ENCODE results near the gene PLCB1. TPM values are rescaled to one million over a fixed set of nuclear protein-coding genes. Genes with fewer than 3 reads are reported as not detected.

The PLCB1 gene
- total and polyA plus RNA-seq, 2 of the 4 experiments (the other 2 are of a cell fraction) = 5.6 to 16.1 TPM

DNA sequence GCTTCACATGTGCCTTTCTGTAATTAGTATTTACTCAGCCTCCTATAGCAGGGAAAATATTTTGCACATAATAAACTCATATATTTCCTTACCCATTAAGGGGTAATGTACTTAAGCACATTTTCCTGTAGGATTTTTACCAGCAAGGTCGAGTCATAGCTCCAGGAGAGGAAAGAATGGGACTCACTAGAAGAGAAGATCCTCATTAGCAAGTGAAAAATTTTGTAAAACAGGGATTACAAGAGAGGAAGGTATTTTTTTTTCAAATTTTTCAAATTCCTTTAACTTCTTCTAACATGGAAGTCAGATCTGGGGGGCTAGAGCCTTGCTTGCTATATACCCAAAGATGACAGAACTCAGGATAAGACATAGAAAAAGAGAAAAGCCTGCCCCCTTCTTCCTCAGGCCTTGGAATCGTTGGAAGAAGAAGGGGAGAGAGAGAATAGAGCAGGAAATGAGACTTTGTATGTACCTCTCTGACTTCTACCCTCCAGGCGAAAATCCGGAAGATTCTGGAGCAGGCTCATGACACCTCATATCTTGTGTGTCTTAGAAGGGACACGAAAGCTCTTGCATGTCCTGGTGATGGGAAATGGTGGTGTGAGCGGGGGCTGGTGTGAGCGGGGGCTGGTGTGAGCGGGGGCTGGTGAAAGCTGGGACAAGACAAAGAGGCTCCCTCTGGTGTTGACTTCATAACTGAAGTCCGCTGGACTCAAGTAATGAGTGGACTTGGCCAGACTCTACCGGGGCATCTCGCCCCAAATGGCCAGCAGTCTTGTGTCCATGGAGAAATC lies 679.9 kb downstream of the PLCB1 start:
- Histone ChIP-seq H3K27me3 (ENCODE audit: control insufficient read depth, insufficient read depth, low read length) (no peaks in the 10 kb centered on the region), H3K56ac (ENCODE audit: extremely low read depth, insufficient read depth, low read length) (no peak overlapping the region), H2BK15ac (ENCODE audit: low read depth, low read length) (no peak overlapping the region), H2BK5ac (ENCODE audit: low read depth, low read length, poor library complexity, severe bottlenecking) (no peak overlapping the region), H3K9me1 (ENCODE audit: insufficient read depth, low read length) (no peaks in the 10 kb centered on the region), H2AK9ac (replicated peaks; ENCODE audit: low read depth, low read length, poor library complexity) (no peak overlapping the region), H4K20me1 (ENCODE audit: insufficient read depth, low read length) (no peaks in the 10 kb centered on the region), H2BK20ac (ENCODE audit: low read depth, low read length) (no peak overlapping the region), H3K79me1 (ENCODE audit: low read depth in 1 of 2, low read length in 2 of 2) (no peaks in the 10 kb centered on the region), H3K27ac (ENCODE audit: insufficient read depth, low read length) (no peak overlapping the region), H3K4me2 (ENCODE audit: low read depth, low read length) (no peak overlapping the region), H4K91ac (ENCODE audit: insufficient read depth, low read depth, low read length) (no peak overlapping the region), H3K23ac (ENCODE audit: low read depth, low read length) (no peak overlapping the region), H3K4ac (ENCODE audit: low read depth, low read length) (no peak overlapping the region), H2AK5ac (ENCODE audit: low read depth, low read length) (no peak overlapping the region), H3K9ac (ENCODE audit: low read depth, low read length) (no peak overlapping the region), H3K14ac (replicated peaks; ENCODE audit: low read depth, low read length) (no peak overlapping the region), H4K5ac (ENCODE audit: low read depth, low read length) (no peak overlapping the region), H4K8ac (ENCODE audit: low read depth in 2 of 2, low read length in 2 of 2) (no peak overlapping the region), H3K18ac (ENCODE audit: low read depth, low read length) (no peak overlapping the region), H3K4me3 (ENCODE audit: insufficient read depth, low read depth, low read length) (no peak overlapping the region), H3K9me3 (ENCODE audit: control insufficient read depth, insufficient read depth, low read length) (no peaks in the 10 kb centered on the region), H3K36me3 (ENCODE audit: control insufficient read depth, insufficient read depth, low read length) (no peaks in the 10 kb centered on the region), H2AFZ (replicated peaks; ENCODE audit: low read length, poor library complexity) (no peak overlapping the region), H3K4me1 (ENCODE audit: control insufficient read depth, insufficient read depth, low read length) (no peaks in the 10 kb centered on the region), H2BK120ac (ENCODE audit: low read depth, low read length) (no peak overlapping the region)
- ChIA-PET CTCF (no interaction called here), POLR2A (ENCODE audit: unreplicated experiment) (no interaction called here)
- DNase-seq (no peak), ATAC-seq (ENCODE audit: low read depth) (no peak)
- dilution Hi-C loops (cut with HindIII; ENCODE audit: low sequenced_read_pairs, unreplicated experiment) = no loop called here
- intact Hi-C loops (cut with micrococcal nuclease) = no loop called here
- no TSS peak for BruUV-seq (replicated peaks)
- in situ Hi-C loops (cut with MboI; ENCODE audit: low sequenced_read_pairs) = no loop called here
- no peak for TF ChIP-seq MAZ (IDR thresholded peaks at IDR 0.05; ENCODE audit: borderline replicate concordance, low read depth, low read length)
- TF ChIP-seq CHD1 (IDR thresholded peaks at IDR 0.05; ENCODE audit: low read depth, low read length) = no peak
- no peak for TF ChIP-seq MXI1 (IDR thresholded peaks at IDR 0.05; ENCODE audit: borderline replicate concordance, low read depth, low read length)
- TF ChIP-seq FOS (IDR thresholded peaks at IDR 0.05; ENCODE audit: low read depth, low read length) = no peak
- no peak for TF ChIP-seq POLR2A (IDR thresholded peaks at IDR 0.05; ENCODE audit: low read depth, low read length)
- TF ChIP-seq RAD21 (IDR thresholded peaks at IDR 0.05; ENCODE audit: low read length) = no peak
- TF ChIP-seq, protein P1, sequence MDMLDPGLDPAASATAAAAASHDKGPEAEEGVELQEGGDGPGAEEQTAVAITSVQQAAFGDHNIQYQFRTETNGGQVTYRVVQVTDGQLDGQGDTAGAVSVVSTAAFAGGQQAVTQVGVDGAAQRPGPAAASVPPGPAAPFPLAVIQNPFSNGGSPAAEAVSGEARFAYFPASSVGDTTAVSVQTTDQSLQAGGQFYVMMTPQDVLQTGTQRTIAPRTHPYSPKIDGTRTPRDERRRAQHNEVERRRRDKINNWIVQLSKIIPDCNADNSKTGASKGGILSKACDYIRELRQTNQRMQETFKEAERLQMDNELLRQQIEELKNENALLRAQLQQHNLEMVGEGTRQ (IDR thresholded peaks at IDR 0.05; ENCODE audit: low read depth, low read length) = no peak
- TF ChIP-seq, protein P2, sequence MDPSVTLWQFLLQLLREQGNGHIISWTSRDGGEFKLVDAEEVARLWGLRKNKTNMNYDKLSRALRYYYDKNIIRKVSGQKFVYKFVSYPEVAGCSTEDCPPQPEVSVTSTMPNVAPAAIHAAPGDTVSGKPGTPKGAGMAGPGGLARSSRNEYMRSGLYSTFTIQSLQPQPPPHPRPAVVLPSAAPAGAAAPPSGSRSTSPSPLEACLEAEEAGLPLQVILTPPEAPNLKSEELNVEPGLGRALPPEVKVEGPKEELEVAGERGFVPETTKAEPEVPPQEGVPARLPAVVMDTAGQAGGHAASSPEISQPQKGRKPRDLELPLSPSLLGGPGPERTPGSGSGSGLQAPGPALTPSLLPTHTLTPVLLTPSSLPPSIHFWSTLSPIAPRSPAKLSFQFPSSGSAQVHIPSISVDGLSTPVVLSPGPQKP (IDR thresholded peaks at IDR 0.05; ENCODE audit: borderline replicate concordance, low read depth, low read length) = no peak
- TF ChIP-seq SMC3 (IDR thresholded peaks at IDR 0.05; ENCODE audit: low read depth, low read length) = no peak
- no peak for TF ChIP-seq MAFK (IDR thresholded peaks at IDR 0.05; ENCODE audit: low read depth, low read length)
- no peak for TF ChIP-seq RFX5 (IDR thresholded peaks at IDR 0.05; ENCODE audit: low read depth, low read length)
- no peak for TF ChIP-seq BHLHE40 (IDR thresholded peaks at IDR 0.05; ENCODE audit: low read depth, low read length)
- WGBS, 2 experiments (ENCODE audit: extremely low coverage in 2 of 2, insufficient read length in 1 of 2) = 93% methylated on average over 3 of the region's 11 CpGs; no CpG with 5 or more reads in 1 of the 2 experiments
